Fibroblast of lung (primary cell): ENCODE results near the gene HBQ1.

Source experiments
- CTCF ChIP-seq, 2 donors: IDR thresholded peaks in 1 of 2; conservative IDR thresholded peaks in 1 of 2; 1 replicate in 1 of 2; 2 replicates in 1 of 2; pipeline ENCODE4 v1.5.1; 2011 to 2012; ENCODE audit warnings: low read length in 2 of 2, control low read depth in 1 of 2, inconsistent platforms in 1 of 2, low read depth in 1 of 2, mild to moderate bottlenecking in 1 of 2
- EZH2 ChIP-seq: IDR thresholded peaks from 2 replicates; pipeline ENCODE4 v1.5.1; 2012; ENCODE audit warnings: low read length, control low read depth, mild to moderate bottlenecking; ENCODE audit errors: missing control alignments

- TF ChIP-seq CTCF (conservative IDR thresholded peaks at IDR 0.05 in 1 of 2, IDR thresholded peaks at IDR 0.05 in 1 of 2; ENCODE audit: low read depth in 1 of 2, low read length in 2 of 2) (no peak), EZH2 (no peak)
Measured at GRCh38 chr16:200388-200787, 20.1 kb downstream of the HBQ1 start.
